ENCODE measurements around the gene CHD9NB. TPM values are rescaled to one million over a fixed set of nuclear protein-coding genes. Genes with fewer than 3 reads are reported as not detected.

Gene CHD9NB
- total and polyA plus RNA-seq, 9 of the 15 experiments (the other 6 are each of a cell fraction or from before 2014, with no cell fraction given) = 0.06 to 0.10 (median 0.07) TPM; not detected in 6

DNA sequence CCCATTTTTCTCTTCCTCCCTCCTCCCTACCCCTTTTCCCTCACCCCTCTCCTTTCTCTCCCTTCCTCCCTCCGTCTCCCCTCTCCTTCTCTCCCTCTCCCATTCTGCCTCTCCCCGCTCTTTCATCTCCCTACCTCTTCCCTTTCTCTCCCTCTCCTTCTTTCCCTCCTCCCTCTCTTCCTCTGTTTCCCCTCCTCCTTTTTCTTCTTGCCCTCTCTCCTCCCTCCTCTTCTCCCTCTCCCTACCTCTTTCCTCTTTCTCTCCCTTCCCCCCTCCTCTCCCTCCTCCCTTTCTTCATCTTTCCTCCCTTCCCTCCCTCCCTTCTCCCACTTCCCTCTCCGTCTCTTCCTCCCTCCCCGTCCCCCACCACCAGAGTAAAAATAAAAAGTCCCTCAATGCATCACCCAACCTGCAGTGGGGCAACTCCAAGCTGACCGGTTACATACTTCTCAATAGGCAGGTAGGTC is 10.4 kb downstream of the CHD9NB start:
- Histone ChIP-seq H3K9me1 (ENCODE audit: control insufficient read depth, insufficient read depth, low read length) (no peaks in the 10 kb centered on the region), H3K27me3 (ENCODE audit: control insufficient read depth in 2 of 2, insufficient read depth in 2 of 2, low read length in 2 of 2) (peaks cover 22 to 25% of the 10 kb centered on the region in 2 experiments; a peak in 4 of 5 replicates), H4K20me1 (replicated peaks; ENCODE audit: control insufficient read depth, insufficient read depth, low read length) (no peaks in the 10 kb centered on the region), H3K79me2 (ENCODE audit: control insufficient read depth, insufficient read depth, low read length) (no peaks in the 10 kb centered on the region), H3K4me1 (replicated peaks in 1 of 2; ENCODE audit: control insufficient read depth in 2 of 2, insufficient read depth in 2 of 2, low read length in 2 of 2) (no peaks in the 10 kb centered on the region), H3K36me3 (ENCODE audit: control insufficient read depth, insufficient read depth, low read length) (no peaks in the 10 kb centered on the region), H2AFZ (ENCODE audit: low read depth, low read length) (no peak overlapping the region), H3K4me3 (no peak overlapping the region), H3K9ac (ENCODE audit: insufficient read depth in 1 of 2, low read depth in 2 of 2, low read length in 2 of 2) (no peak overlapping the region), H3K9me3 (replicated peaks; ENCODE audit: control insufficient read depth, insufficient read depth, low read depth, low read length) (no peaks in the 10 kb centered on the region), H3K4me2 (ENCODE audit: insufficient read depth, low read length) (no peak overlapping the region), H3K27ac (ENCODE audit: extremely low read depth, low read depth, low read length) (no peak overlapping the region)
- intact Hi-C loops (cut with micrococcal nuclease) (no loop called here), in situ Hi-C loops (cut with MboI) (no loop called here)
- ATAC-seq = no peak
- no TSS peak for BruUV-seq (replicated peaks)
- DNase-seq (ENCODE audit: extremely low read depth in 1 of 4, low spot score in 3 of 4) = no peak
- no peak for TF ChIP-seq ZNF696 (CRISPR knock-in tag; conservative IDR thresholded peaks at IDR 0.05)
- no peak for TF ChIP-seq TAF15 (IDR thresholded peaks at IDR 0.05; ENCODE audit: low read depth, low read length)
- no peak for TF ChIP-seq ZSCAN32 (CRISPR knock-in tag; IDR thresholded peaks at IDR 0.05)
- TF ChIP-seq SP2 (IDR thresholded peaks at IDR 0.05; ENCODE audit: extremely low read depth, low read depth, low read length, poor library complexity, severe bottlenecking) = no peak
- no peak for TF ChIP-seq ARHGAP35 (IDR thresholded peaks at IDR 0.05; ENCODE audit: partially characterized antibody)
- TF ChIP-seq, protein P1, sequence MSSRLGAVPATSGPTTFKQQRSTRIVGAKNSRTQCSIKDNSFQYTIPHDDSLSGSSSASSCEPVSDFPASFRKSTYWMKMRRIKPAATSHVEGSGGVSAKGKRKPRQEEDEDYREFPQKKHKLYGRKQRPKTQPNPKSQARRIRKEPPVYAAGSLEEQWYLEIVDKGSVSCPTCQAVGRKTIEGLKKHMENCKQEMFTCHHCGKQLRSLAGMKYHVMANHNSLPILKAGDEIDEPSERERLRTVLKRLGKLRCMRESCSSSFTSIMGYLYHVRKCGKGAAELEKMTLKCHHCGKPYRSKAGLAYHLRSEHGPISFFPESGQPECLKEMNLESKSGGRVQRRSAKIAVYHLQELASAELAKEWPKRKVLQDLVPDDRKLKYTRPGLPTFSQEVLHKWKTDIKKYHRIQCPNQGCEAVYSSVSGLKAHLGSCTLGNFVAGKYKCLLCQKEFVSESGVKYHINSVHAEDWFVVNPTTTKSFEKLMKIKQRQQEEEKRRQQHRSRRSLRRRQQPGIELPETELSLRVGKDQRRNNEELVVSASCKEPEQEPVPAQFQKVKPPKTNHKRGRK (tag; IDR thresholded peaks at IDR 0.05) = peak; percentile 51; the same call in 1 of the 2 replicates
- TF ChIP-seq, protein P2, sequence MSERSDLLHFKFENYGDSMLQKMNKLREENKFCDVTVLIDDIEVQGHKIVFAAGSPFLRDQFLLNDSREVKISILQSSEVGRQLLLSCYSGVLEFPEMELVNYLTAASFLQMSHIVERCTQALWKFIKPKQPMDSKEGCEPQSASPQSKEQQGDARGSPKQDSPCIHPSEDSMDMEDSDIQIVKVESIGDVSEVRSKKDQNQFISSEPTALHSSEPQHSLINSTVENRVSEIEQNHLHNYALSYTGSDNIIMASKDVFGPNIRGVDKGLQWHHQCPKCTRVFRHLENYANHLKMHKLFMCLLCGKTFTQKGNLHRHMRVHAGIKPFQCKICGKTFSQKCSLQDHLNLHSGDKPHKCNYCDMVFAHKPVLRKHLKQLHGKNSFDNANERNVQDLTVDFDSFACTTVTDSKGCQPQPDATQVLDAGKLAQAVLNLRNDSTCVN (CRISPR knock-in tag; IDR thresholded peaks at IDR 0.05) = no peak
- TF ChIP-seq NR2C1 (IDR thresholded peaks at IDR 0.05) = no peak
- no peak for TF ChIP-seq NR2C1 (tag; IDR thresholded peaks at IDR 0.05)
- no peak for TF ChIP-seq KAT7 (CRISPR knock-in tag; IDR thresholded peaks at IDR 0.05; ENCODE audit: borderline replicate concordance)
- no peak for FAIRE-seq
- CTCF ChIA-PET (ENCODE audit: low intra/inter-chr PET ratio) = no interaction called here
- no CpG with 5 or more reads among the region's 5 CpGs for WGBS (ENCODE audit: insufficient coverage, low coverage, missing lambda C conversion rate)
- POLR2A ChIA-PET = interaction anchor here (0.6 kb wide), 1 partner anchor 112 kb away, joined by 3 read pairs; no protein-coding TSS in a partner anchor

Measured in K562 (cell line).